A549 (cell line): ENCODE results near the gene MTCL1. TPM values are rescaled to one million over a fixed set of nuclear protein-coding genes. Genes with fewer than 3 reads are reported as not detected.

Experiments
- ATAC-seq, 2 experiments: fragments of 200-7000 bp in 1 of 2; fragments of >200 bp in 1 of 2; cut with Nextera tagmentation in 1 of 2; cut with Tn5 transposase in 1 of 2; 3 replicates each; pipeline versions ENCODE4 v1.8.0 to v1.9.1; 2018 to 2020; ENCODE audit warnings: mild to moderate bottlenecking in 1 of 2, moderate library complexity in 1 of 2
- CTCF ChIA-PET: fragments of 300-600 bp; sonication (Branson Sonifier 250); formaldehyde crosslinking; extraction: SDS; loops from one replicate; lab custom pipeline; 2021; ENCODE audit warnings: antibody characterized with exemption, inconsistent platforms; lab: Yijun Ruan, JAX
- POLR2A ChIA-PET: fragments of 350-600 bp; formaldehyde crosslinking; extraction: SDS; loops from one replicate; lab custom pipeline; 2021; ENCODE audit warnings: antibody characterized with exemption, inconsistent platforms; lab: Yijun Ruan, JAX
- DNase-seq, 2 experiments: peaks; one replicate each; pipeline versions ENCODE4 v3.0.0 to v3.0.0-alpha.2; 2011 to 2016; ENCODE audit warnings: low read depth in 1 of 2, low spot score in 1 of 2
- FAIRE-seq: peaks from 2 replicates; lab custom pipeline; 2011; peaks lifted over from hg19 to GRCh38; lab: Jason Lieb, UNC
- H3K27ac ChIP-seq, 2 experiments: fragments of >200 bp; sonication (Bioruptor Twin); formaldehyde crosslinking; 3 replicates each; pipeline ENCODE4 v1.5.1; 2016 to 2017
- H3K4me1 ChIP-seq: fragments of >200 bp; sonication (Bioruptor Twin); formaldehyde crosslinking; 3 replicates; pipeline ENCODE4 v1.6.1; 2016
- H3K4me2 ChIP-seq: fragments of >200 bp; sonication (Bioruptor Twin); formaldehyde crosslinking; 3 replicates; pipeline ENCODE4 v1.6.1; 2016
- H3K4me3 ChIP-seq: fragments of >200 bp; sonication (Bioruptor Twin); formaldehyde crosslinking; 3 replicates; pipeline ENCODE4 v1.5.1; 2016
- H3K9me3 ChIP-seq: fragments of >200 bp; sonication (Bioruptor Twin); formaldehyde crosslinking; 3 replicates; pipeline ENCODE4 v1.6.1; 2016
- CEBPB ChIP-seq, 2 experiments: fragments of >200 bp in 1 of 2; sonication (Bioruptor Twin) in 1 of 2; formaldehyde crosslinking in 1 of 2; IDR thresholded peaks; 2 replicates each; pipeline ENCODE4 v1.6.1; 2012 to 2016
- EHF ChIP-seq: fragments of 250-450 bp; sonication (Bioruptor Pico); IDR thresholded peaks from 2 replicates; pipeline ENCODE4 v1.5.0; 2020; ENCODE audit warnings: mild to moderate bottlenecking
- EP300 ChIP-seq, 2 experiments: fragments of >200 bp; sonication (Bioruptor Twin); formaldehyde crosslinking; IDR thresholded peaks; 2 replicates in 1 of 2; 3 replicates in 1 of 2; pipeline ENCODE4 v1.6.1; 2016 to 2017
- GATA3 ChIP-seq: IDR thresholded peaks from 2 replicates; pipeline ENCODE4 v1.6.1; 2012; ENCODE audit warnings: borderline replicate concordance
- HDAC2 ChIP-seq: fragments of 200-600 bp; sonication (generic); IDR thresholded peaks from 2 replicates; pipeline ENCODE4 v1.6.1; 2016
- HOXB5 ChIP-seq: fragments of 250-450 bp; sonication (Bioruptor Pico); IDR thresholded peaks from 2 replicates; pipeline ENCODE4 v1.5.0; 2020; ENCODE audit warnings: mild to moderate bottlenecking, moderate library complexity
- KDM5A ChIP-seq: fragments of 200-600 bp; sonication (generic); IDR thresholded peaks from 2 replicates; pipeline ENCODE4 v1.6.1; 2016; ENCODE audit warnings: antibody characterized with exemption, mild to moderate bottlenecking
- MAFK ChIP-seq: fragments of 450-650 bp; IDR thresholded peaks from 2 replicates; pipeline ENCODE4 v1.6.1; 2014; ENCODE audit not compliant: partially characterized antibody
- MAZ ChIP-seq: fragments of 150-350 bp; IDR thresholded peaks from 2 replicates; pipeline ENCODE4 v1.6.1; 2014; ENCODE audit warnings: antibody characterized with exemption, low read depth, low read length, borderline replicate concordance
- NFE2L2 ChIP-seq: fragments of 150-350 bp; conservative IDR thresholded peaks from 2 replicates; pipeline ENCODE4 v1.6.1; 2014; ENCODE audit warnings: low read length
- NPAS2 ChIP-seq: fragments of 250-450 bp; sonication (Bioruptor Pico); IDR thresholded peaks from 2 replicates; pipeline ENCODE4 v1.8.0; 2022; ENCODE audit warnings: mild to moderate bottlenecking, moderate library complexity, borderline replicate concordance
- NR3C1 ChIP-seq: fragments of >200 bp; sonication (Bioruptor Twin); formaldehyde crosslinking; IDR thresholded peaks from 3 replicates; pipeline ENCODE4 v1.6.1; 2017
- PHF8 ChIP-seq: fragments of 200-600 bp; sonication (generic); IDR thresholded peaks from 2 replicates; pipeline ENCODE4 v1.6.1; 2016; ENCODE audit warnings: low read depth, mild to moderate bottlenecking, antibody characterized with exemption, moderate library complexity, borderline replicate concordance
- POLR2A ChIP-seq: IDR thresholded peaks from 2 replicates; pipeline ENCODE4 v1.6.1; 2012; ENCODE audit warnings: mild to moderate bottlenecking, low read length
- RFX5 ChIP-seq: fragments of 450-650 bp; IDR thresholded peaks from 2 replicates; pipeline ENCODE4 v1.7.1; 2014; ENCODE audit warnings: antibody characterized with exemption, mild to moderate bottlenecking, moderate library complexity
- RNF2 ChIP-seq: fragments of 200-600 bp; sonication (generic); IDR thresholded peaks from 2 replicates; pipeline ENCODE4 v1.6.1; 2016; ENCODE audit warnings: low read depth, mild to moderate bottlenecking, antibody characterized with exemption, moderate library complexity, borderline replicate concordance
- TFCP2L1 ChIP-seq: fragments of 250-450 bp; sonication (Bioruptor Pico); IDR thresholded peaks from 2 replicates; pipeline ENCODE4 v1.5.0; 2021; ENCODE audit warnings: mild to moderate bottlenecking
- TP53 ChIP-seq: fragments of 250-450 bp; sonication (Bioruptor Pico); IDR thresholded peaks from 2 replicates; pipeline ENCODE4 v1.5.0; 2021; ENCODE audit warnings: mild to moderate bottlenecking, moderate library complexity
- WGBS: methylation state at CpG from one replicate; pipeline ENCODE4 v1.1.6; 2017; ENCODE audit errors: missing lambda C conversion rate; 5-methylcytosine and 5-hydroxymethylcytosine counted together
- polyA plus RNA-seq, 4 experiments: library from polyadenylated mRNA; depleted of rRNA in 3 of 4; stranded (reverse); fragments of >200 nt; fragmentation: RNase III in 1 of 4; extraction: RNeasy Plus Mini Kit Qiagen cat#74134 plus additional on column Dnase treatment in 1 of 4; gene quantifications; 2 replicates in 3 of 4; 3 replicates in 1 of 4; pipeline ENCODE4 v1.2.3, GENCODE V29; 2011 to 2017
- TF ChIP-seq, protein P1 (sequence below): IDR thresholded peaks from 2 replicates; pipeline ENCODE4 v1.6.1; 2012; ENCODE audit warnings: low read depth, borderline replicate concordance
- TF ChIP-seq, protein P2 (sequence below): fragments of >200 bp; sonication (Bioruptor Twin); formaldehyde crosslinking; IDR thresholded peaks from 2 replicates; pipeline ENCODE4 v1.6.1; 2016
- TF ChIP-seq, protein P3 (sequence below): fragments of 250-450 bp; sonication (Bioruptor Pico); IDR thresholded peaks from 2 replicates; pipeline ENCODE4 v1.5.0; 2020; ENCODE audit warnings: low read depth, mild to moderate bottlenecking, moderate library complexity

MTCL1 gene
- polyA plus RNA-seq, 2 of the 4 experiments (the other 2 are of a cell fraction), result 44.4 to 49.6 TPM

DNA sequence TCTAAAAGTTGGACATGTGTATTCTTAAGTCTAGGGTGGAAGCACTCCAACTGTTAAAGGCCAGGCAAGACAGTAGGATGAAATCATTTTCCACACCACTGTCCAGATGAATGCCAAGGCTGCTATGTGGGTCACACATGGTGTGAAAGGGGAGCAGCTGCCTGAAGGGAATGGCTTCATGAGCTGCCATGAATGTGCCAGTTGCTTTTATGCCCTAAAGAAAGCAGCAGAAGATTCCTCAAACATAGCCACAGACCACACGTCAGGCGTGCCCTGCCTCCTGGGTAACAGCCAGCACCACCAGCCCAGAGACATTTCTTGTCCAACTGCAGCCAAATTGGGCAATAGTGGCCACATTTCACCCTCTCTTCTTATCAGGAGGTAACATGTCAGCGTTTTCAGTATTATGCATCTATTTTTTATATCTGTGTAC lies 130.2 kb downstream of the MTCL1 start:
- H3K9me3 ChIP-seq, result no peaks in the 10 kb centered on the region; the same call in 2 of the 3 replicates
- peaks cover 6% of the 10 kb centered on the region; the same call in 2 of the 3 replicates for H3K4me1 ChIP-seq
- WGBS, result 40% methylated on average over 3 of the region's 3 CpGs
- FAIRE-seq (no peak), DNase-seq (no peak), ATAC-seq (peak; percentile 51 to 60; a peak in 4 of 6 replicates)
- no peak overlapping the region for H3K4me2 ChIP-seq
- no peak overlapping the region for H3K4me3 ChIP-seq
- peak overlapping the region in 1 of 2 experiments; percentile 66; a peak in 3 of 6 replicates for H3K27ac ChIP-seq
- TF ChIP-seq, protein P1, sequence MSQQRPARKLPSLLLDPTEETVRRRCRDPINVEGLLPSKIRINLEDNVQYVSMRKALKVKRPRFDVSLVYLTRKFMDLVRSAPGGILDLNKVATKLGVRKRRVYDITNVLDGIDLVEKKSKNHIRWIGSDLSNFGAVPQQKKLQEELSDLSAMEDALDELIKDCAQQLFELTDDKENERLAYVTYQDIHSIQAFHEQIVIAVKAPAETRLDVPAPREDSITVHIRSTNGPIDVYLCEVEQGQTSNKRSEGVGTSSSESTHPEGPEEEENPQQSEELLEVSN, result no peak
- TF ChIP-seq CEBPB (IDR thresholded peaks at IDR 0.05), result 0 out of 4 replicates have a peak, but pooled peaks of 1 of the 2 experiments have one; percentile 16
- no peak for TF ChIP-seq HDAC2
- no peak for TF ChIP-seq HOXB5 (CRISPR knock-in tag)
- ChIA-PET POLR2A (no interaction called here), CTCF (no interaction called here)

DNA sequence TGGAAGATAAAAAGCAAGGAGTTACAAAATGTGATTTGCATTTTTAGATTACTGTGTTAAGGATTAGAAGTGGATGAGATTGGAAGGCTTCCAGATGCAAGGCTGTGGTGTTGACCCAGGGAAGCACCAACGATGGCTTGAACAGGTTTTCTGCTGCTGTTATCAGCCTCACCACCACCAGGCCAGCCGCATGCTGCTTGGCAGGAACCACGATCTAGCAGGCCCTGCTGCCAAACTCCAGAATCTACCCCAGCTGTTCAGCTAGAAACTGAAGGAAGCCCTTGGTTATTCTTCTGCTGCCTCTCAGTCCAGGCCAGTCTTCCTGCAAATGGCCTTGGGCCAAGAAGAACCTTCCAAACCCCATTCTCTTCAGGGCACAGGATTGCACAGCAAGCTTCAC lies 133.9 kb downstream of the MTCL1 start:
- no peak for DNase-seq
- peaks cover 6% of the 10 kb centered on the region; the same call in 2 of the 3 replicates for H3K4me1 ChIP-seq
- no peaks in the 10 kb centered on the region; the same call in 2 of the 3 replicates for H3K9me3 ChIP-seq
- CTCF ChIA-PET, result interaction anchor here (0.8 kb wide), 1 partner anchor 185 kb away, joined by 4 read pairs; no protein-coding TSS in a partner anchor
- WGBS, result 75% methylated on average over 3 of the region's 3 CpGs
- no peak for ATAC-seq
- POLR2A ChIA-PET, result no interaction called here
- no peak overlapping the region for H3K4me2 ChIP-seq
- FAIRE-seq, result no peak
- no peak overlapping the region for H3K4me3 ChIP-seq
- peak overlapping the region in 1 of 2 experiments; percentile 44; a peak in 2 of 6 replicates for H3K27ac ChIP-seq
- TF ChIP-seq TP53 (CRISPR knock-in tag) (no peak), POLR2A (no peak), MAFK (no peak), NR3C1 (no peak), RFX5 (no peak), NPAS2 (no peak), PHF8 (no peak), EP300 (IDR thresholded peaks at IDR 0.05) (no peak), NFE2L2 (no peak), MAZ (no peak), EHF (CRISPR knock-in tag) (no peak), RNF2 (no peak), TFCP2L1 (CRISPR knock-in tag) (no peak), GATA3 (no peak), KDM5A (no peak)
- TF ChIP-seq, protein P2, sequence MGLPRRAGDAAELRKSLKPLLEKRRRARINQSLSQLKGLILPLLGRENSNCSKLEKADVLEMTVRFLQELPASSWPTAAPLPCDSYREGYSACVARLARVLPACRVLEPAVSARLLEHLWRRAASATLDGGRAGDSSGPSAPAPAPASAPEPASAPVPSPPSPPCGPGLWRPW, result no peak

DNA sequence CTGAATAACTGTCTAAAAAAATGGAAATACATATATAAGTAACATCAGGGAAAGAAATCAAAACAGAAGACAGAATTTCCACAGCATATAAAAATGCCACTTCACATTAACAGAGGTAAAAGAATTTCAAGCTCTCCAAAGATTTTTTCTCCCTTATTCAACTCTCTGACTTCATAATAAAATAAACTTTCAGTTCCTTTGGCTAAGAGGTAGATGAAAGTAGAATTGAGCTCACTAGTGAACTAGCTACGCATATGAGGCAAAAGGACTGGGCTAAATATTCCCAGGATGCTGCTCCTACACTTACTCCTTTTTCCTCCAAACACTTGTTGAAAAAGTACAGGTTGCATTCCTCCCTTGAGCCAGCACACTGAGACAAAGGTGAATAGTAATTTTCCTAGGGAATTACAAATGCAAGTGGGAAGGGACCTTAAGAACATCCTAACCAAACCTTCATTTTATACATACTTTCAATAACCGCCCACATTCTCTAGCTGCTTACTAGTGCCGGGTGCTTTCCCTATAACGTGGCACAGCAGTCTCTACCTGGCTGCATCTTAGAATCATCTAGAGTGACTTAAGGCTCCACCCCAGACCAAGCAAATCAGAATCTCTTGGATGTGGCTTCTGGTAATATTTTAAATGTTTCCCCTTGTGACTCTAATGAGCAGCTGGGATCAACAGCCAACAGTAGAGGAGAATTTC lies 136.6 kb downstream of the MTCL1 start:
- ATAC-seq (no peak), FAIRE-seq (no peak)
- ChIA-PET POLR2A (no interaction called here), CTCF (interaction anchor here (0.7 to 3.0 kb wide), 4 partner anchors 141 to 188 kb away, joined by 3 to 13 read pairs (median 3); no protein-coding TSS in a partner anchor)
- no peak overlapping the region for H3K27ac ChIP-seq
- 72% methylated on average over 4 of the region's 4 CpGs for WGBS
- no peak overlapping the region for H3K4me2 ChIP-seq
- no peaks in the 10 kb centered on the region for H3K4me1 ChIP-seq
- no peak overlapping the region for H3K4me3 ChIP-seq
- TF ChIP-seq MAFK (no peak), NPAS2 (no peak)
- TF ChIP-seq, protein P3, sequence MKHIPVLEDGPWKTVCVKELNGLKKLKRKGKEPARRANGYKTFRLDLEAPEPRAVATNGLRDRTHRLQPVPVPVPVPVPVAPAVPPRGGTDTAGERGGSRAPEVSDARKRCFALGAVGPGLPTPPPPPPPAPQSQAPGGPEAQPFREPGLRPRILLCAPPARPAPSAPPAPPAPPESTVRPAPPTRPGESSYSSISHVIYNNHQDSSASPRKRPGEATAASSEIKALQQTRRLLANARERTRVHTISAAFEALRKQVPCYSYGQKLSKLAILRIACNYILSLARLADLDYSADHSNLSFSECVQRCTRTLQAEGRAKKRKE, result no peak
- TF ChIP-seq, all 56 proteins: peak for 0
- H3K9me3 ChIP-seq, result no peaks in the 10 kb centered on the region; the same call in 2 of the 3 replicates
- DNase-seq, result no peak
